GM21717 (cell line): Measurements from ENCODE around the gene EFNA4.
A peak's percentile ranks its signal among the peaks of the same experiment; 100 is the strongest.

Experiments used
- ATAC-seq: cut with Tn5 transposase; IDR thresholded peaks from one replicate; pipeline ENCODE4 v1.9.1; 2021; ENCODE audit warnings: mild to moderate bottlenecking, moderate library complexity; ENCODE audit not compliant: unreplicated experiment

EFNA4 gene

DNA sequence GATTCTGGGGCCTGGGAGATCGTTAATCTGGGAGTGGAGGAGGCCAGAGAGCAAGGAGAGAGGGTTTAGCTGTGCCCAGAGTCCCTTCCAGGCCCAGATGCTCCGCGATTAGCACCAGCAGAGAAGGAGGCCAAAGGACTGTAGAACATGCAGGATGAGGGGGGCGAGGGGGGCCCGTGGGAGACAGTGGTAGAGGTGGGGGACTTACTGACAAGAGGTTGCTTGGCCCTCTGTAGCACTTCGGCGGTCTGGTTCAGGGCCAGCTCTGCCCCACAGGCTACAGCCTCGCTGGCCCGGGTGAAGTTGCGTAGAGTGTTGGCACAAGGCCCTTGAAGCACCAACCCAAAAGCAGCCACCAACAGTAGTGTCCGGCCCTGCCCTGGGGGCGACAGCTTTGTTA lies 30.7 kb upstream of the EFNA4 start:
- ATAC-seq, result no peak

DNA sequence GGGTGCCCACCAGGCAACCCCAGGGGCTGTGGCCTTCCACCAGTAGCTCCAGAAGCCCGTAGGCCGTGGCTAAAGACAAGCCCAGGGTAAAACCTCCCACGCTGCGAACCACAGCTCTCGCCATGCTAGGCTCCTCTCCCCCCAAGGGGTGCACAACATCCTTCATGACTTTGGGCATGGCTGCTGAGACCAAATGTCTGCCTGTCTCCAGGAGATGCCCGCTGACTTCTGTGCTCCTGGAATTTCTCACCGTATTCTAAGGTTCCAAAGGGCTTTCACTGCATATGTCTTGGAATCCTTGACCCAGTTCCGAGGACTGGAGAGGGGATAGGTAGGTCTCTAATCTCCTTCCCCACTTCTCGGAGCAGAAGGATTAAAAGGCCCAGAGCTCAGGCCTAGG lies 30.0 kb upstream of the EFNA4 start, which contains the start of the genes DCST1 and DCST2:
Gene DCST1 (plus strand): TSS at position 301 of the 400 bp plus-strand sequence. CDS start 213 bp downstream, outside the sequence.
Gene DCST2 (minus strand): TSS at position 258 of the 400 bp plus-strand sequence. CDS start 80 bp downstream, at position 178.
- ATAC-seq, result no peak

DNA sequence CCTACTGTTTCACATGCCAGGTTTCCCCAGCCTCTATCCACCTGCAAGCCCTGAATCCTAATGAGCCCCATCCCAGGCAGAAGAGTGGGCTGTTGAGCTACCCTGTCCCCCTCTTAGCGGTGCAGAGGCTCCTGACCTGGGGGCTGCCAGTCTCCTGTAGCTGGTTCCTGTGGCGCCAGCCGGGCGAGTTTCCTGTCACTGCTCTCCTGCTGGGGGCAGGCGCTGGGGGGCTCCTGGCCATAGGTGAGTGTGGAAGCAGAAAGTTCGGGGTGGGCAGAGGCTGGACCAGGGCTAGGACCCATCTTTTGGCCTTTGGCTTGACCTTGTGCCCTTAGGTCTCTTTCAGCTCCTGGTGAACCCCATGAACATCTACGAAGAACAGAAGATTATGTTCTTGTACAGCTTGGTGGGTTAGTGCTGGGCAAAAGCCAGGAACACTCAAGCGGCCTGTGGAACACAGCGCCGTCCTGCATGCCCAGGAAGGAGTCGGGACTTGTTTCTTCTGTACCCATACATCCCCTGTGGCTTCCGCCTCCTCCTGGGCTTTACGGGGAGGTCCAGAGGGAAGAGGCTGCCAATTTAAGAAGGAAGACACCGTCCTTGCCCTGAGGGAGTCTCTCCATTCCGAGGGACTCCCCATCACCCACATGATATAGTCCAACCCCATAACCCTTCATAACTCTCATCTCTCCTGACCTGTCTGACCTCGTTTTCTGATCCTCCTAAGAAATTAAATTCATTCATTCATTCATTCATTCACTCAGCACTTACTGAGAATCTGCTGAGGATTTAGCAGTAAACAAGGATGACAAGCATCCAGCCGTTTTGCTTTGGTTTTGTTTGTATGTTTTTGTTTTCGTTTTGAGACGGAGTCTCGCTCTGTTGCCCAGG lies 29.0 kb upstream of the EFNA4 start:
- ATAC-seq, result no peak

DNA sequence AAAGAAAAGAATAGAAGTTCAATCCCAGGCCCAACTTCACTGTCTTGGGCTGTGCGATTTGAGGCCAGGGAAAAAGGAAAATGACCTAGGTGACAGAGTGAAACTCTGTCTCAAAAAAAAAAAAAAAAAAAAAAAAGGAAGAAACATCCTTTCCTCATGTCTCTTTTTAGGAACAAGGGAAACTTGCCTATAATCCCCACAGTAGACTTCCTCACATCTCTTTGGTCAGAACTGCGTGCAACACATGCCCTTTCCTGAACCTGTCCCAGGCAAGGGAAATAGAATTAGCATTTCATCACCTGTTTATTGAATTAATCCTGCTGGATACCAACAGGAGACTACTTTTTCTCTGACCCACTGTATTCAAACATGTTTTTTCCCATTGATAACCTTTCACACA lies 27.6 kb upstream of the EFNA4 start:
- no peak for ATAC-seq

DNA sequence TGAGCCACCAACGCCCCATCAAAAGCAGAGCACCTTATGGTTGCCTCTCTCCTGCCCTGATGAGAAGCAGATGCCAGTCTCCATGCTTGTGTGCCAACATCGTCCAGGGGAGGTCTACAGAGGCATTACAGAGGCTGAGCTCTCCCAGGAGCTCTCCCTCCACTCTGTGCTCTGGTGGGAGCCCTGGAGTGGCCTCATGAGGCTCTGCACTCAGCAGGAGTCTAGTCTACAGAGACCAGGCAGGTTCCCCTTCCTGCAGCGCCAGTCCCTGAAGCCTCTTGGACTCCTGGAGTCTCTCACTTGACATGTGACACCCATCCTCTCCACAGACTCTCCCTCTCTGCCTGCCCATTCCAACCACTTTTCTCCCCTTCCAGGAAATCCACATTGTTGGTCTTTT lies 26.5 kb upstream of the EFNA4 start:
- ATAC-seq, result no peak

DNA sequence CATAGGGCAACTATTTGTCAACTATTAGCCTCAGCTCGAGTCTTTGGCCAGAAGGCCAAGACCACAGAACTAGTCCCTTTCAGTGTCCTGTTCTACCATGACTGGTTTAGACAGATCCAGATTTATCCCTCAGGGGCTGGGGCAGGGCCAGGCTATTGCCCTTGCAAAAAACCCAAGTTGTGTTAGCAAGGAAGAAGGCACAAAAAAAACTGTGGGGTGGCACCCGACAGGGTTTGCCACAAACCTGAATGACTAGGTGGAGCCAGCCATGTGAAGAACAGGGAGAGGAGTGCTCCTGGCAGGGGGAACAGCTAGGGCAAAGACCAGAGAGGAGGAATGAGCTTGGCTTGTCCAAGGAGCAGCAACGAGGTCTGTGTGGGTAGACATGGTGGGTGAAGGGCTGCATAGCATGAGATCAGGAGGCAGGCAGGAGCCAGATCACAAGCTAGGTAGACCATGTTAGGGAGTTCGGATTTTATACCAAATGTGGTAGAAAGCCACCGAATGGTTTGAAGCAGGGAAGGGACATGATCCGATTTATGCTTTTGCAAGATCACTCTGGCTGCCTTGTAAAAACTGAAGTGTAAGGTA lies 25.6 kb upstream of the EFNA4 start:
- no peak for ATAC-seq

DNA sequence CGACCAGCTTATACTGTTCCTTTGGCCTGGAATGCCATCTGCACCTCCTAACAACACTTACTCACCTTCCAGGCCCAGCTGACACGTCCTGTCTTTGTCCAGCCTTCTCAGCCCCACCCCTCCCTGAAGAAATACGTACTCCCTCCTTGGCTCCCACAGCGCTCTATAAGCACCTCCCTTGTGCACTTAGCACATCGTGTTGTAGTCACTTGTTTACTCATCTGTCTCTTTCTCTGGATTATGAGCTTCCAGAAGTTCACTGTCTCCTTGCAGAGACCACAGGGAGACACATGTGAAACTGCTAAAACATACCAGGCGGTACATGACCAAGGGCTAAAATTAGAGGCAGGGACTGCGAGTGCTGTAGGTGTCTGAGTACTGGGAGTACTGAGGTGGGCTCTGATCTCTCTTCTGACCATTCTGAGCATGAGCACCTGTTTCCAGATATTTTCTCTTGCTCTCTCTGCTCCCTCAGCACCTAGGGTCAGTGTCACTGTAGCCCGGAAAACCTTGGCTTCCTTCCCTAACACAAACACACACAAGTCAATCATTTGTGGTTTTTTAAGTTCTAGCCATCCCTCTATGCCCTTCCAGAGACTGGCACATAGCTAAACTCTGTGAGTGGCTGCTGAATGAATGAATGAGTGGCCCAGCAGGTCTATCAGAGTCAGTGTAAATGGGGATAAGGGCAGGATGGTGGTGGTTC lies 24.8 kb upstream of the EFNA4 start:
- ATAC-seq, result no peak

DNA sequence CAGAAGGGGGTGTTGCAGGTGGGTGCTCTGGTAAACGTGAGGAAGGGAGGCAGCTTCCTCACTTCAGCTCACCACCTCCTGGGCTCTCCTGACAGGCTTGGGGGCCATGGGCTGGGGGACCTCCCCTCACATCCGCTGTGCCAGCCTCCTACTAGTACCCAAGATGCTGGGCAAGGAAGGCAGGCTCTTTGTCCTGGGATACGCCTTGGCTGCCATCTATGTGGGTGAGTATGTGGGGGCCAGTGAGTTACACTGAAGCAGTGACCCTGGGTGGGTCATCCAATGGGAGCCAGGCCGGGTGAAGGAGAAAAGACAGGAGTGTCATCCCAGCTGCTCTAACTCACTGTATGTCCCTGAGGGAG lies 24.3 kb upstream of the EFNA4 start:
- ATAC-seq, result no peak

DNA sequence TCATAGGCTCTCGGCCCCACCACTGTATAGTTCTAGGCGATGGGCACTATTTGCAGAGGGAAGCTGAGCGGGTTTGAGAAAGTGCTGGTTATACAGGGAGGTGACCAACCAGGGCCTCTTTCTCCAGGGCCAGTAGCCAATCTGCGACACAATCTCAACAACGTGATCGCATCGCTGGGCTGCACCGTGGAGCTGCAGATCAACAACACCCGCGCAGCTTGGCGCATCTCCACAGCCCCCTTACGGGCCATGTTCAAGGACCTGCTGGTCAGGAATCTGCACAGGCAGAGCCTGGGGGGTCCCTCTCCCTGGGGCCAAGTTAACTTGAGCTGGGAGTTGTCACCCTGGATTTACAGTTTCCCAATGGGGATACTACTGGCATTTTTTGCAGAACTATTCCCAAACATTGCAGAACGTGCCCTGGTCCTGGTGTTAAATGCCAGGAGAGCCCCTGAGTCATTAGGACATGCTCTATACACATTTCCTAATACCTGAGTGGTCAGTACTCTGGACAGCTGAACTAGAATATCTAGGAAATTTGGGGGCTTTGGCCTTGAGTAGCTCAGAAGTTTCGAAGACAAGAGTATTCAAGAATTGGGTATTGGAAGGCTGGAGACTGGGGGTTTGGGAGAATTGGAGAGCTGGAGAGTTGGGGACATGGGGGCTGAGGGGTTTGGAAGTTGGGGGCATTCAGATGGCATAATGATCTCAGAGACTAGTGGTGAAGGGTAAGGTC lies 23.0 kb upstream of the EFNA4 start:
- no peak for ATAC-seq

DNA sequence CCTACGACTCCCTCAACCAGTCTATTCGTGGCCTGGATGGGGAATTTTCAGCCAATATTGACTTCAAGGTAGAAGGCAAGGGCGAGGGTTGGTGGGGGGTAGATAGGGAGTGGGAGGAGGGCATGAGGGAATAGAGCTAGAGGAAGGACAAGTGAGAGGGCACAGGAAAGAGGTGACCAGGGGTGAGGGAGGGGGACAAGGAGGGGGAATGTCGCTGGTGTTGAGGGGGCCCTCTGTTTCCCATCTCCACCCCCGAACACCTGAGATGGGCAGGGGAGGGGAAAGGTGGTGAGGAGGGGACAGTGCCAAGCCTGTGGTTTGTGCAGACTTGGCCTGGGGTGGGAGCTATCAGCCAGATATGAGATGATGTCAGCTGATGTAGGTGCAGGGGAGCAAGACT lies 20.8 kb upstream of the EFNA4 start:
- no peak for ATAC-seq

DNA sequence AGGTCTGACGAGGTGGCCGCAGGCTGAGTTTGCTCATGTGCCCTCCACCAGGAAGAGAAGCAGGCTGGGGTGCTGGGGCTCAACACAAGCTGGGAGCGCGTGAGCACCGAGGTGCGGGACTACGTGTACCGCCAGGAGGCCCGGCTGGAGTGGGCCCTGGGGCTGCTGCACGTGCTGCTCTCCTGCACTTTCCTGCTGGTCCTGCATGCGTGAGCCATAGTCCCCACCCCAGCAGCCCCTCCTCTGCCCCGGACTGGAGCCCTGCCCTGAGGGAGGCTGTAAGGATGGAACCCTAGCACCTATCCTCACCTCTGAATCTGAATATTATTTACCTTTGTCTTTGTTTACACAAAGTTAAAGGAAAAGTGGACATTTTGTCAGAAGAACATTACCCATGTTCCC lies 20.2 kb upstream of the EFNA4 start:
- no peak for ATAC-seq

DNA sequence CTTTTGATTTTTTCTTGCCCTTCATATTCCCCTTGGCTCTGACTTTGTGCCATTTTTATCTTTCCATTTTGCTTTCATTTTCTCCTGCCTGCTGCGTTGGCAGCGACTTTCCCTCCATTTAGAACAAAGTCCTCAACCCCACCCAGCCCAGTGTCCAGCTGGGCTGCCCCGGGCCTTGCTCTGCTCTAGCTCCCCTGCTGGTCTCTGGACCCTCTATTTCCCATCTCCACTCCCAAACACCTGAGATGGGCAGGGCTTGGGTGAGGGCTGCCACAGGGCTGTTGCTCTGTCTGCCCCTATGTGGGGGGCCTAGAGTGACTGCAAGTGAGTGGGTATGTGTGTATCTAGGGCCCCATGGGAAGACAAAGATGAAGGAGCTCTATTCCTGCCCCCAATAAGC lies 19.7 kb upstream of the EFNA4 start:
- no peak for ATAC-seq

DNA sequence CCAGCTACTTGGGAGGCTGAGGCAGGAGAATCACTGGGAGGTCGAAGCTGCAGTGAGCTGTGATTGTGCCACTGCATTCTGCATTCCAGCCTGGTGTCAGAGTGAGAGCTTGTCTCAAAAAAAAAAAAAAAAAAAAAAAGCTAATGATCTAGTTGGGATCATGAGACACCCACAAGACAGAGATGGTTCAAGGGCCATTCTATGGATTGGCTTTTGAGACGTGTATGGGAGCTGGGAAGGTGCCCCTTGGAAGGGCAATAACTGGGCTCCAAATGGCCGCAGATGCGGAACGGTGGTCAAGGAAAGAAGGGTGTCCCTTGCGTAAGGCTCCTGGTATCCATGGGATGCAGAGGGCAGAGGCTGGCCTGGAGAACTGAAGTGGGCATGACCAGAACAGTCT lies 19.2 kb upstream of the EFNA4 start:
- ATAC-seq, result no peak

DNA sequence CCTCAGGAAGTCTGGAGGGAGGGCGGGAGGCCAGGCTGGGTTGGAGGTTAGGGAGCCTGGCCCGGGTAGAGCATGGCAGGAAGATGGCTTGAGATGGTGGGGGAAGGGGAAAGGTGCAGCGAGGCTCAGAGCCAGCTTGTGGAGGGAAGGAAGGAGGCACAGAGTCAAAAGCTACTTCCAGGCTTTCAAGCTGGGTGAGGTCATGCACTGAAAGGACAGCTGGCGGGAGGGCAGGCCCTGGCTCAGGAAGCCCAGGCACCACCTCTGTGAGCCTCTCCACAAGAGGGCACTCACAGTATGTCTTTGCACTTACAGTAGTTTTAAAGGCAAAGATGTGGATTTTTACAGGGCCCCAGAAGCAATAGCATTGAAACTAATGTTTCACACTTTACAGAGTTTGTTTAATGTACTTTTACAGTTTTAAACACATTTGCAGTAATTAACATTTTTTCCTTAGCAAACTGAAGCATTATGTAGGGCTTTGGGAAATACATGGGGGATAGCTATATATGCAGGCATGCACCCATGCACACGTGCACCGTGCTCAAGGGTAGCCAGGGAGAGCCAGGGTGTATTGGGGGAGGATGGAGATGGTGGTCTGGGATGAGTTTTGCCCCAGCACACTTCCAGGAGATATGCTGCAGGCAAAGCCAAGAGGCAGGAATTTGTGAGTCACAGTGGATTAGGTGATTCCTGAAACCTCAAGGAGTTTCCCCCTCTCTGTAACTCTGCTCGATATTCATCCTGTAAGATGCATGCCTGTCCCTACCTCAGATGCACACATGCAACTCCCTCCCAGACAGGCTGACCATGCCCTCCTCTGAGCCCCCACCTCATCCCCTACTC lies 18.5 kb upstream of the EFNA4 start:
- ATAC-seq, result no peak

DNA sequence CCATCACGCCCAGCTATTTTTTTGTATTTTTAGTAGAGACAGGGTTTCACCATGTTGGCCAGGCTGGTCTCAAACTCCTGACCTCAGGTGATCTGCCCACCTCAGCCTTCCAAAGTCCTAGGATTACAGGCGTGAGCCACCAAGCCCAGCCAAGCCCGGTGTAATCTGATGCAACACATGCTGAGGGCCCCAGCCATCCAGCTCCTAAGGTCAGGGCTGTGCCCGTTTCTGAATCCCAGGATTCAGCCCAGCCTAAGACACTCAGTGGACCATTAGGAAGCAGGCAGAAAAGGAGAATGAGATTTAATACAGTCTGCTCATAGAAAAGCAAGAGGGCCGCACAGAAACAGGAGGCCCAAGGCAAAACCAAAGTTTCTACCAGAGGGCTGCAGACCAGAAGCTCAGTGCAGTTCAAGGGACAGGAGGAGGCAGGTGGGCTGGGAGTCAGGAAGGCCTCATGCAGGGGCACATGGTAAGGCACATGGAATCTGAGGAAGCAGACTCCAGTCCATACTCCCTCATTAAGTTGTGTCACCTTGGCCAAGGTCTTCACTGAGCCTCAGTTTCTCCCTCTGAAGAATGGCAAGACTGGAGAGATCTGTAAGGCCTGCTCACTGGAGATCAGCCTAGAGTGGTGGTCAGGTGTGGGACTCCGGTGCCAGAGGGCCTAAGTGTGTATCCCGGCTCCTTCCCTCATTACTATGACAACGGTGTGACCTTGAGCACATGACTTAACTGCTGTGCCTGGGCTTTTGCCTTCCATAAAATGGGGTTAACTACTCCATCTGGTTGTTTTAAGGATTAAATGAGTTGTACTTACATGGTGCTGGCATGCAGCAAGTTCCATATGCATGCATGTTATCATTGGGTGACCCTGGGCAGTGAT lies 14.8 kb upstream of the EFNA4 start:
- no peak for ATAC-seq

DNA sequence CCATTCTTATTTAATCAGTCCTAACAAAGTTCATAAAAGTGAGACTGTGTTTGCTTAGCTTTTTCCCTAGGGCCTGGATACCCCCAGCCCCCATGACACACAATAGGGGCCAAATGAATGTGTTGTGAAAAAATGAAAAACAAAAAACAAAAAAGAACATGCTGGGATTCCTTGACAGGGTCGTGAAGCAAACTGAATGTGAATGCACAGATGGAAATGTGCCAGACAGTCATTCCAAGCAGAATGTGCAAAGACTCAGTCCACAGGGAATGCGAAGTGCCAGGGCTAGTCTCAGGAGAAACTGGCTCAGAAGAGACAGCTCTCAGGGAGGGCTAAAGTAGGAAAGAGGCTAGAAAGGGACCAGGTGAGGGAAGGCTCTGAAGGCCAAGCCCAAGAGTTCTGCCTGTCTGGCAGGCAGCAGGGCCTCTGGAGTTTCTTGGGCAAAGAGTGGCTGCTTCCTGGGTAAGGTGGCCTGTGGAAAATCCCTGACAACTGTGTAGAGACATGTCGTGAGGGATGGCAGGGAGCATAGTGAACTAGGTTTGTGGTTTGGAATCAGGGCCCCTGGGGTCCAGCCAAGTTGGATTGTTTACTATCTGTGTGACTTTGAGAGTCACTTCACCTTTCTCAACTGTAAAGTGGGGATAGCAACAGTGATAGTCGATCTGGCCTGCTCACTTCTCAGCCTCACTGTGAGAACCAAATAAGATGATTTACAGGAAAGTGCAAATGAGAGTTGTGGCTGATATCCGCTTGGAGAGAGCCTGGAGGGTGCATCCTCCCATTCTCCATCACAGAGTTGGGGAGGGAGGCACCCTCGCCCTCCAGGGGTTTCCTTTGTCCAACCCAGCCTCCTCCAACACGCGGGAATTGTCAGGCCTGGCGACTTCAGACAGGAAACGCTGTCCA lies 13.6 kb upstream of the EFNA4 start:
- ATAC-seq, result no peak

DNA sequence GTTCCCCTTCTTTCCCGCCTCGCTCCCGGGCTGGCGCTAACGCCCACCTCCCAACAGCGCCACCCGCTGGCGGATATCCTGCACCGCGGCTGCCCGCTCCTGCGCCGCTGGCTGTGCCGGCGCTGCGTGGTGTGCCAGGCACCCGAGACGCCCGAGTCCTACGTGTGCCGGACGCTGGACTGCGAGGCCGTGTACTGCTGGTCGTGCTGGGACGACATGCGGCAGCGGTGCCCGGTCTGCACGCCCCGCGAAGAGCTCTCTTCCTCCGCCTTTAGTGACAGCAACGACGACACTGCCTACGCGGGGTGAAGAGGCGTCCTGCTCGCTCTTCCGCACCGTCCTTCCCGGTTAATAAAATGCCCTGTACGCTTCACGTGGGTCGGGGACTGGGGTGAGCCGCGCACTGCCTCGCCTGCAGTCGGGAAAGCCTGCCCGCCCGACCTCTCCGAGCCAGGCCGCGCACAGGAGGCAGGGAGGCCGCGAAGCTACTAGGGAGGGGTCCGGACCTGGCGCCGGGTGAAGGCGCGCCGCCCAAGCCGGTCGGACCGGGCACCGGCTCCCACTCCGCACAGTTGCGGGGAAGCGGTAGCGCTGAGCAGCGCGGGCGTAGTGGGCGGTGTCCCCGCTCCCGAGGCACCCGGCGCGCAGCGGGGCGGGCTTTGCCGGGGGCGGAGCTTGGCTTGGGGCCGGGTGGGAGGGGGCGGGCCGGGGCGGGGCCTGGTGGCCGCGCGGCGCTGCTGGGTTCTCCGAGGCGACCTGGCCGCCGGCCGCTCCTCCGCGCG lies 12.8 kb upstream of the EFNA4 start, which contains the start of gene ADAM15:
Gene ADAM15 (plus strand): TSS at position 757 of the 782 bp plus-strand sequence. CDS start 71 bp downstream, outside the sequence.
- peak; percentile 52 for ATAC-seq
